Rectal smooth muscle tissue (tissue), 1 donor: ENCODE data around the gene CNOT4.
"Not testable (repeated sequence)": the region's sequence is repeated elsewhere in the genome, so short reads cannot be mapped to it uniquely, and the experiment has no call there.

Experiments
- H3K27ac ChIP-seq: one replicate; pipeline ENCODE4 v1.7.0; 2013; ENCODE audit warnings: low read depth, low read length, inconsistent platforms
- H3K27me3 ChIP-seq: one replicate; pipeline ENCODE4 v1.7.0; 2013; ENCODE audit warnings: low read length; ENCODE audit not compliant: control insufficient read depth, insufficient read depth
- H3K36me3 ChIP-seq: one replicate; pipeline ENCODE4 v1.7.0; 2013; ENCODE audit warnings: low read length; ENCODE audit not compliant: control insufficient read depth, insufficient read depth
- H3K4me1 ChIP-seq: one replicate; pipeline ENCODE4 v1.7.0; 2013; ENCODE audit warnings: low read length; ENCODE audit not compliant: control insufficient read depth, insufficient read depth
- H3K4me3 ChIP-seq: one replicate; pipeline ENCODE4 v1.7.0; 2013; ENCODE audit warnings: low read length
- H3K9ac ChIP-seq: one replicate; pipeline ENCODE4 v1.7.0; 2013; ENCODE audit warnings: low read length

The CNOT4 gene

GRCh38 chr7:135322571-135323340 lies 187.1 kb downstream of the CNOT4 start:
- Histone ChIP-seq H3K36me3 (no peaks in the 10 kb centered on the region), H3K9ac (no peak overlapping the region), H3K27me3 (no peaks in the 10 kb centered on the region), H3K27ac (no peak overlapping the region), H3K4me3 (no peak overlapping the region), H3K4me1 (peaks cover 7% of the 10 kb centered on the region)

- no peak overlapping the region for H3K4me3 ChIP-seq
- H3K36me3 ChIP-seq: no peaks in the 10 kb centered on the region
- H3K27me3 ChIP-seq: no peaks in the 10 kb centered on the region
- peaks cover 7% of the 10 kb centered on the region for H3K4me1 ChIP-seq
- no peak overlapping the region for H3K9ac ChIP-seq
- no peak overlapping the region for H3K27ac ChIP-seq
Observed at GRCh38 chr7:135321556-135321955, 188.3 kb downstream of the CNOT4 start.

DNA sequence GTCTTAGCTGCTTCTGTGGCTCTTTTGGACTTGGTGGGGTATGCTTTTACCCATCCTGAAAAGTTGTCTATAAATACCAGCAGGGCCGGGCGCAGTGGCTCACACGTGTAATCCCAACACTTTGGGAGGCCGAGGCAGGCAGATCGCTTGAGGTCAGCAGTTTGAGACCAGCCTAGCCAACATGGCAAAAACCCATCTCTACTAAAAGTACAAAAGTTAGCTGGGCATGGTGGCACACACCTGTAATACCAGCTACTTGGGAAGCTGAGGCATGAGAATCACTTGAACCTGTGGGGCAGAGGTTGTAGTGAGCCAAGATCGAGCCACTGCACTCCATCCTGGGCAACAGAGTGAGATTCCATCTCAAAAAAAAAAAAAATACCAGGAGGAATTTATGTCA lies 188.9 kb downstream of the CNOT4 start:
- not testable (repeated sequence) for H3K4me3 ChIP-seq

DNA sequence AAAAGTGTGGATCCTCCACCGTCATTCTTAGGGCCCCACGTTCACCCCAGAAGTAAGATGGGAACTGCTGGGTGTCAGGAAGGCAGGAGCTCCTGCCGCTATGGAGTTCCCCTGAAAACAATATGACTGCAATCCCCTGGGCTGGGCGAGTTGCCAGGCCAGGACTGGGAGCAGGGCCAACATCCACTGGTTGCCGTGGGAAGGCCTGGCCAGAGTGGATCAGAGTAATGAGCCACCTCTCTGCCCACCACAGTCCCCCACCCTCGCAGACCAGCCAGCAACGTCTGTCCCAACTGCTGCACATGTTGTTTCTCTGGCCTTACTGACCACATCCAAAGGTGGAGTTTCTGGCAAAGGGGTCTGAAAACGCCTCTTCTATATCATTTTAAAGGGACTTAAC lies 189.6 kb downstream of the CNOT4 start:
- no peaks in the 10 kb centered on the region for H3K36me3 ChIP-seq
- H3K27ac ChIP-seq: no peak overlapping the region
- H3K4me1 ChIP-seq: peaks cover 7% of the 10 kb centered on the region
- H3K9ac ChIP-seq: no peak overlapping the region
- no peak overlapping the region for H3K4me3 ChIP-seq
- no peaks in the 10 kb centered on the region for H3K27me3 ChIP-seq

More for the DNA sequence above, 188.9 kb downstream of the CNOT4 start:
- not testable (repeated sequence) for H3K36me3 ChIP-seq, H3K27me3 ChIP-seq, H3K4me1 ChIP-seq, H3K27ac ChIP-seq, H3K9ac ChIP-seq

GRCh38 chr7:135317676-135318325 lies 192.1 kb downstream of the CNOT4 start:
- H3K4me1 ChIP-seq: peaks cover 7% of the 10 kb centered on the region
- no peaks in the 10 kb centered on the region for H3K36me3 ChIP-seq
- no peak overlapping the region for H3K4me3 ChIP-seq
- H3K27ac ChIP-seq: no peak overlapping the region
- H3K9ac ChIP-seq: no peak overlapping the region
- no peaks in the 10 kb centered on the region for H3K27me3 ChIP-seq

GRCh38 chr7:135316648-135317313 lies 193.1 kb downstream of the CNOT4 start:
- no peak overlapping the region for H3K4me3 ChIP-seq
- H3K27ac ChIP-seq: no peak overlapping the region
- H3K4me1 ChIP-seq: peaks cover 7% of the 10 kb centered on the region
- no peaks in the 10 kb centered on the region for H3K36me3 ChIP-seq
- H3K27me3 ChIP-seq: no peaks in the 10 kb centered on the region
- H3K9ac ChIP-seq: no peak overlapping the region

DNA sequence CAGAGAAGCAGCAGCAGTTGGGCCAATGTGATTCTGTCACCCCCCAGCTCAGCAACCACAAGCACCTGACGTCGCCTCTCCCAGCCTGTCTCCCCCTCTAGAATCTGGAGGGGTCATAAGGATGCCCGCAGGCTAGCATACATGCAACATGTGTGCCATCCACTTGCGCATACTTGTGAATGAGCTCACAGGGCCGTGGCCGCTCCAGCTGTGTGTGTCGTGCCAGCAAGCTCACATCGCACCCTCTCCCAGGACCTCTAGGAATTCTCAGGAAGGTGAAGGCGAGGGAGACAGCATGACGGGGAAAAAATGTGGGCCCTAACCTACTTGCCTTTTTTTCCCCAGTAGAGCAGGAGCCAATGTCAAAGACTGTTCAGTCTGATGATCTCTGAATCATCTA lies 195.9 kb downstream of the CNOT4 start:
- Histone ChIP-seq H3K4me1 (no peaks in the 10 kb centered on the region), H3K9ac (no peak overlapping the region), H3K36me3 (no peaks in the 10 kb centered on the region), H3K27me3 (no peaks in the 10 kb centered on the region), H3K4me3 (no peak overlapping the region), H3K27ac (no peak overlapping the region)
